Measurements from ENCODE around the gene PNPO. TPM values are rescaled to one million over a fixed set of nuclear protein-coding genes. Genes with fewer than 3 reads are reported as not detected.

PNPO gene
- polyA plus RNA-seq, 1 experiment: 14.5 TPM

GRCh38 chr17:47998044-47998443 is 56.7 kb downstream of the PNPO start:
- peaks cover 10% of the 10 kb centered on the region for H3K27me3 ChIP-seq (ENCODE audit: control insufficient read depth, insufficient read depth, low read length)
- ChIA-PET POLR2A (no interaction called here), CTCF (interaction anchor here (1.2 to 1.3 kb wide), 2 partner anchors 19 to 27 kb away, joined by 4 to 9 read pairs; partner anchors contain the start of gene CDK5RAP3)
- no peaks in the 10 kb centered on the region for H3K9me3 ChIP-seq (ENCODE audit: control insufficient read depth, insufficient read depth, low read length)
- H3K4me3 ChIP-seq (ENCODE audit: low read depth, low read length): no peak overlapping the region
- no peak for DNase-seq (ENCODE audit: low read depth, low spot score)
- no peak for TF ChIP-seq CTCF (IDR thresholded peaks at IDR 0.05; ENCODE audit: low read depth, low read length)
- no peak overlapping the region for H3K27ac ChIP-seq (ENCODE audit: low read depth, low read length)

Other genes with a start within 250 kb of the PNPO start
- gene TBKBP1, start 247.4 kb upstream of the PNPO start, polyA plus RNA-seq (2011; rRNA removed): 4.8 and 5.5 TPM in 2 replicates
- gene TBX21, start 208.3 kb upstream of the PNPO start, polyA plus RNA-seq (2011; rRNA removed): not detected in 2 replicates
- gene OSBPL7, start 119.8 kb upstream of the PNPO start, polyA plus RNA-seq (2011; rRNA removed): 5.3 and 6.2 TPM in 2 replicates
- 62.9 and 64.4 TPM in 2 replicates for gene MRPL10, start 110.0 kb upstream of the PNPO start, polyA plus RNA-seq (2011; rRNA removed)
- gene LRRC46, start 109.9 kb upstream of the PNPO start, polyA plus RNA-seq (2011; rRNA removed): 0.55 and 0.67 TPM in 2 replicates
- 13.3 and 17.2 TPM in 2 replicates for gene SCRN2, start 100.3 kb upstream of the PNPO start, polyA plus RNA-seq (2011; rRNA removed)
- 0.04 and 0.05 TPM in 2 replicates for gene SP6, start 90.4 kb upstream of the PNPO start, polyA plus RNA-seq (2011; rRNA removed)
- 2.7 and 3.9 TPM in 2 replicates for gene SP2, start 45.3 kb upstream of the PNPO start, polyA plus RNA-seq (2011; rRNA removed)
- not detected in 2 replicates for gene PRR15L, start 16.3 kb downstream of the PNPO start, polyA plus RNA-seq (2011; rRNA removed)
- gene CDK5RAP3, start 29.5 kb downstream of the PNPO start, polyA plus RNA-seq (2011; rRNA removed): 71.2 and 79.7 TPM in 2 replicates
- 107 and 122 TPM in 2 replicates for gene COPZ2, start 96.2 kb downstream of the PNPO start, polyA plus RNA-seq (2011; rRNA removed)
- gene NFE2L1, start 106.8 kb downstream of the PNPO start, polyA plus RNA-seq (2011; rRNA removed): 237 and 251 TPM in 2 replicates
- 57.2 and 68.2 TPM in 2 replicates for gene CBX1, start 159.9 kb downstream of the PNPO start, polyA plus RNA-seq (2011; rRNA removed)
- gene SNX11, start 166.2 kb downstream of the PNPO start, polyA plus RNA-seq (2011; rRNA removed): 16.0 and 17.2 TPM in 2 replicates